CD14-positive monocyte (primary cell): ENCODE measurements around the gene CCDC197. TPM values are rescaled to one million over a fixed set of nuclear protein-coding genes. Genes with fewer than 3 reads are reported as not detected.

Experiments used
- DNase-seq, 3 donors: peaks; one replicate each; pipeline ENCODE4 v3.0.0-alpha.2; 2011 to 2022
- H2AFZ ChIP-seq: 2 replicates; pipeline ENCODE4 v1.6.0; 2012; ENCODE audit warnings: mild to moderate bottlenecking, low read depth, low read length, inconsistent platforms; ENCODE audit not compliant: insufficient read depth, poor library complexity, severe bottlenecking
- H3K27ac ChIP-seq, 2 donors: 1 replicate in 1 of 2; 2 replicates in 1 of 2; pipeline ENCODE4 v1.5.1; 2012 to 2013; ENCODE audit warnings: low read length in 2 of 2, control low read depth in 1 of 2, inconsistent platforms in 1 of 2, low read depth in 1 of 2, mild to moderate bottlenecking in 1 of 2
- H3K27me3 ChIP-seq, 2 donors: one replicate each; pipeline versions ENCODE4 v1.6.0 to v1.6.1; 2011 to 2013; ENCODE audit warnings: low read length in 2 of 2; ENCODE audit not compliant: control insufficient read depth in 2 of 2, insufficient read depth in 2 of 2
- H3K36me3 ChIP-seq, 2 donors: replicated peaks in 1 of 2; 1 replicate in 1 of 2; 2 replicates in 1 of 2; pipeline versions ENCODE4 v1.5.1 to v1.6.1; 2012 to 2013; ENCODE audit warnings: low read length in 2 of 2, control low read depth in 1 of 2, inconsistent platforms in 1 of 2, mild to moderate bottlenecking in 1 of 2; ENCODE audit not compliant: insufficient read depth in 2 of 2, control insufficient read depth in 1 of 2
- H3K4me1 ChIP-seq, 2 donors: 1 replicate in 1 of 2; 2 replicates in 1 of 2; pipeline versions ENCODE4 v1.5.1 to v1.6.1; 2012 to 2013; ENCODE audit warnings: low read length in 2 of 2, control low read depth in 1 of 2, inconsistent platforms in 1 of 2, mild to moderate bottlenecking in 1 of 2, moderate library complexity in 1 of 2; ENCODE audit not compliant: insufficient read depth in 2 of 2, control insufficient read depth in 1 of 2
- H3K4me2 ChIP-seq: replicated peaks from 2 replicates; pipeline ENCODE3; 2012; ENCODE audit warnings: low read length, moderate library complexity, mild to moderate bottlenecking; ENCODE audit not compliant: poor library complexity, severe bottlenecking; ENCODE audit errors: extremely low read depth
- H3K4me3 ChIP-seq, 3 experiments: fragments of 200-600 bp in 1 of 3; sonication (generic) in 1 of 3; replicated peaks in 1 of 3; 1 replicate in 2 of 3; 2 replicates in 1 of 3; pipeline ENCODE4 v1.5.1; 2011 to 2013; ENCODE audit warnings: low read length in 3 of 3, mild to moderate bottlenecking in 3 of 3, control low read depth in 2 of 3, low read depth in 2 of 3, inconsistent platforms in 1 of 3, moderate library complexity in 1 of 3
- H3K79me2 ChIP-seq: 2 replicates; pipeline ENCODE4 v1.6.0; 2012; ENCODE audit warnings: mild to moderate bottlenecking, control low read depth, inconsistent platforms, low read length, moderate library complexity; ENCODE audit not compliant: insufficient read depth
- H3K9ac ChIP-seq: 2 replicates; pipeline ENCODE4 v1.6.0; 2017; ENCODE audit warnings: low read length, mild to moderate bottlenecking; ENCODE audit not compliant: insufficient read depth, poor library complexity, severe bottlenecking
- H3K9me3 ChIP-seq, 2 donors: replicated peaks in 1 of 2; 1 replicate in 1 of 2; 2 replicates in 1 of 2; pipeline versions ENCODE4 v1.5.1 to v1.6.1; 2012 to 2013; ENCODE audit warnings: low read length in 2 of 2, control low read depth in 1 of 2; ENCODE audit not compliant: control insufficient read depth in 1 of 2, insufficient read depth in 1 of 2
- H4K20me1 ChIP-seq: 2 replicates; pipeline ENCODE4 v1.6.0; 2012; ENCODE audit warnings: mild to moderate bottlenecking, low read length, control low read depth, moderate library complexity; ENCODE audit not compliant: insufficient read depth
- H3K27ac Mint-ChIP-seq, 7 donors: one replicate each; pipeline ENCODE4 v1.8.0; 2020; ENCODE audit warnings: mild to moderate bottlenecking in 7 of 7, mixed read lengths in 7 of 7, moderate library complexity in 6 of 7, inconsistent platforms in 2 of 7
- H3K27me3 Mint-ChIP-seq, 3 donors: one replicate each; pipeline ENCODE4 v1.8.0; 2021 to 2022; ENCODE audit warnings: low read depth in 3 of 3, mild to moderate bottlenecking in 3 of 3, mixed read lengths in 3 of 3, moderate library complexity in 3 of 3, inconsistent platforms in 1 of 3
- H3K36me3 Mint-ChIP-seq, 2 donors: one replicate each; pipeline ENCODE4 v1.8.0; 2020; ENCODE audit warnings: mixed read lengths in 2 of 2, inconsistent platforms in 1 of 2, mild to moderate bottlenecking in 1 of 2
- H3K4me1 Mint-ChIP-seq: one replicate; pipeline ENCODE4 v1.8.0; 2020; ENCODE audit warnings: mild to moderate bottlenecking, mixed read lengths
- H3K4me3 Mint-ChIP-seq, 2 donors: one replicate each; pipeline ENCODE4 v1.8.0; 2020; ENCODE audit warnings: mild to moderate bottlenecking in 2 of 2, mixed read lengths in 2 of 2, moderate library complexity in 1 of 2
- H3K9me3 Mint-ChIP-seq, 7 donors: one replicate each; pipeline ENCODE4 v1.8.0; 2020 to 2022; ENCODE audit warnings: mixed read lengths in 7 of 7, mild to moderate bottlenecking in 6 of 7, moderate library complexity in 6 of 7, inconsistent platforms in 2 of 7
- CTCF ChIP-seq: fragments of 200-600 bp; IDR thresholded peaks from one replicate; pipeline ENCODE4 v1.8.0; 2022; ENCODE audit warnings: antibody characterized with exemption, mild to moderate bottlenecking
- WGBS: methylation state at CpG from one replicate; pipeline ENCODE4 v1.1.5; 2013; ENCODE audit warnings: missing lambda C conversion rate; ENCODE audit not compliant: insufficient coverage; 5-methylcytosine and 5-hydroxymethylcytosine counted together
- intact Hi-C, 2 donors: fragments of 100-400 bp; cut with micrococcal nuclease; formaldehyde crosslinking; loops; one replicate each; pipeline versions ENCODE4 v1.15.0 to v1.15.1; 2023
- polyA plus RNA-seq, 3 donors: library from polyadenylated mRNA; depleted of rRNA in 1 of 3; unstranded in 2 of 3; stranded (reverse) in 1 of 3; fragments of 300-500 nt in 2 of 3; fragments of >200 nt in 1 of 3; fragmentation: Illumina TruSeq in 2 of 3; gene quantifications; 1 replicate in 2 of 3; 2 replicates in 1 of 3; pipeline ENCODE4 v1.2.3, GENCODE V29; 2012 to 2021

Gene CCDC197
- polyA plus RNA-seq, 3 donors: not detected

- no peak for DNase-seq
- no peak for TF ChIP-seq CTCF
- Histone ChIP-seq H3K4me1 (peaks cover 0 to 3% of the 10 kb centered on the region in 2 donors), H3K27ac (no peak overlapping the region), H3K79me2 (no peaks in the 10 kb centered on the region), H3K4me3 (no peak overlapping the region), H3K9me3 (no peaks in the 10 kb centered on the region), H3K36me3 (no peaks in the 10 kb centered on the region), H4K20me1 (no peaks in the 10 kb centered on the region), H3K4me2 (no peak overlapping the region), H3K27me3 (no peaks in the 10 kb centered on the region), H3K9ac (no peak overlapping the region), H2AFZ (no peak overlapping the region)
- no peaks in the 10 kb centered on the region for H3K36me3 Mint-ChIP-seq
- peaks cover 8% of the 10 kb centered on the region for H3K4me1 Mint-ChIP-seq
- no peak overlapping the region for H3K27ac Mint-ChIP-seq
- H3K4me3 Mint-ChIP-seq: no peak overlapping the region
- peaks cover 3 to 11% (median 8%) of the 10 kb centered on the region in 3 donors for H3K27me3 Mint-ChIP-seq
- intact Hi-C loops: no loop called here
- H3K9me3 Mint-ChIP-seq: no peaks in the 10 kb centered on the region
- WGBS: 36% methylated on average over 3 of the region's 4 CpGs
Observed at GRCh38 chr14:94009767-94010166, 12.7 kb downstream of the CCDC197 start.

- 85% methylated on average over 4 of the region's 6 CpGs for WGBS
- Histone ChIP-seq H4K20me1 (no peaks in the 10 kb centered on the region), H3K9me3 (no peaks in the 10 kb centered on the region), H3K79me2 (no peaks in the 10 kb centered on the region), H3K36me3 (no peaks in the 10 kb centered on the region), H3K27me3 (no peaks in the 10 kb centered on the region), H3K27ac (no peak overlapping the region), H2AFZ (no peak overlapping the region), H3K4me1 (peaks cover 0 to 3% of the 10 kb centered on the region in 2 donors), H3K4me2 (no peak overlapping the region), H3K4me3 (no peak overlapping the region), H3K9ac (no peak overlapping the region)
- intact Hi-C loops: no loop called here
- Mint-ChIP-seq H3K27me3 (peaks cover 3 to 11% (median 8%) of the 10 kb centered on the region in 3 donors), H3K36me3 (no peaks in the 10 kb centered on the region), H3K4me1 (peaks cover 8% of the 10 kb centered on the region), H3K9me3 (no peaks in the 10 kb centered on the region), H3K4me3 (no peak overlapping the region), H3K27ac (no peak overlapping the region)
- no peak for DNase-seq
- no peak for TF ChIP-seq CTCF
Observed at GRCh38 chr14:94010625-94011024, 13.5 kb downstream of the CCDC197 start.
